ENCODE measurements around the gene LPIN1. TPM values are rescaled to one million over a fixed set of nuclear protein-coding genes. Genes with fewer than 3 reads are reported as not detected.

LPIN1 gene
- total and polyA plus RNA-seq, 2 of the 13 experiments (the other 11 are each of a cell fraction or from before 2014, with no cell fraction given): 9.7 to 19.4 TPM

DNA sequence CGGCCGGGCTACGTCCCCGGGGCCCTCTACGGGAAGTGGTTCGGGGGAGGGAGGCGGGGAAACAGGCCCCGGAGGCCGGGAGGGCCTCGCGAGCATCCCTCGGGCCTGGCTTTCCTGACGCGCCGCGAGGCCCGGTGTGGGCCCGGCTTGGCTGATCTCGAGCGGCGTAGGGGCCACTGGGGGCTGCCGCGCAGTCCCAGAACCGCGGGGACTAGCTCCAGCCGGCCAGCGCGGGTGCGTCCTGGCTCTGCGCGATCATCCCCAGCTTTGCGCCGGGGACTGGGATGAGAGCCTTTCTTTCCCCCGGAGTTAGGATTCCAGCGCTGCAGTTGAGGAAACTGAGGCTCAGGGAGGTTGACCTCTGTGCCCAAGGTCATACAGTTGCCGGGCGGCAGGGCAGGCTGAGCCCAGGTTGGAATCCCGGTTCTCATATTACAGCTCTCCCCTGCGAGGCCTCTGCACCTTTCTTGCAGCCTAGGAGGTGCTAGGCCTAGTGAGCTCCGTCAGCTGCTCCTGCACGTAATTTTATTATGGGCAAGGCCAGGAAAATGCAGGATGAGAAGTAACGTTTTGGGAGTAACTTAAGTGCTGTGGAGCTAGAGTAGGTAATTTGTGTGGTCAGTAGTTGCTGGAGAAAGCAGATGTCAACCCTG lies 501 bp downstream of the LPIN1 start (continued):
- TF ChIP-seq, protein P1, sequence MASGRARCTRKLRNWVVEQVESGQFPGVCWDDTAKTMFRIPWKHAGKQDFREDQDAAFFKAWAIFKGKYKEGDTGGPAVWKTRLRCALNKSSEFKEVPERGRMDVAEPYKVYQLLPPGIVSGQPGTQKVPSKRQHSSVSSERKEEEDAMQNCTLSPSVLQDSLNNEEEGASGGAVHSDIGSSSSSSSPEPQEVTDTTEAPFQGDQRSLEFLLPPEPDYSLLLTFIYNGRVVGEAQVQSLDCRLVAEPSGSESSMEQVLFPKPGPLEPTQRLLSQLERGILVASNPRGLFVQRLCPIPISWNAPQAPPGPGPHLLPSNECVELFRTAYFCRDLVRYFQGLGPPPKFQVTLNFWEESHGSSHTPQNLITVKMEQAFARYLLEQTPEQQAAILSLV (CRISPR knock-in tag; IDR thresholded peaks at IDR 0.05; ENCODE audit: borderline replicate concordance): no peak; the same call in 1 of the 2 replicates
- TF ChIP-seq ZBTB8A (CRISPR knock-in tag; IDR thresholded peaks at IDR 0.05; ENCODE audit: borderline replicate concordance, low read depth) (no peak), TOE1 (CRISPR knock-in tag; IDR thresholded peaks at IDR 0.05) (no peak), ZNF878 (CRISPR knock-in tag; IDR thresholded peaks at IDR 0.05) (no peak), SMYD3 (CRISPR knock-in tag; IDR thresholded peaks at IDR 0.05) (no peak), POLR2G (IDR thresholded peaks at IDR 0.05; ENCODE audit: low read depth, low read length) (no peak), ZNF224 (CRISPR knock-in tag; IDR thresholded peaks at IDR 0.05) (no peak), ZNF761 (CRISPR knock-in tag; conservative IDR thresholded peaks at IDR 0.05) (no peak), ZNF180 (CRISPR knock-in tag; IDR thresholded peaks at IDR 0.05; ENCODE audit: borderline replicate concordance, low read depth) (no peak), RFXANK (CRISPR knock-in tag; IDR thresholded peaks at IDR 0.05) (no peak)
- TF ChIP-seq, protein P2, sequence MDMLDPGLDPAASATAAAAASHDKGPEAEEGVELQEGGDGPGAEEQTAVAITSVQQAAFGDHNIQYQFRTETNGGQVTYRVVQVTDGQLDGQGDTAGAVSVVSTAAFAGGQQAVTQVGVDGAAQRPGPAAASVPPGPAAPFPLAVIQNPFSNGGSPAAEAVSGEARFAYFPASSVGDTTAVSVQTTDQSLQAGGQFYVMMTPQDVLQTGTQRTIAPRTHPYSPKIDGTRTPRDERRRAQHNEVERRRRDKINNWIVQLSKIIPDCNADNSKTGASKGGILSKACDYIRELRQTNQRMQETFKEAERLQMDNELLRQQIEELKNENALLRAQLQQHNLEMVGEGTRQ (IDR thresholded peaks at IDR 0.05; ENCODE audit: low read depth, low read length): no peak
- TF ChIP-seq, protein P2 (CRISPR knock-in tag; IDR thresholded peaks at IDR 0.05; ENCODE audit: borderline replicate concordance): no peak
- TF ChIP-seq, protein P3, sequence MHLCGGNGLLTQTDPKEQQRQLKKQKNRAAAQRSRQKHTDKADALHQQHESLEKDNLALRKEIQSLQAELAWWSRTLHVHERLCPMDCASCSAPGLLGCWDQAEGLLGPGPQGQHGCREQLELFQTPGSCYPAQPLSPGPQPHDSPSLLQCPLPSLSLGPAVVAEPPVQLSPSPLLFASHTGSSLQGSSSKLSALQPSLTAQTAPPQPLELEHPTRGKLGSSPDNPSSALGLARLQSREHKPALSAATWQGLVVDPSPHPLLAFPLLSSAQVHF (CRISPR knock-in tag; IDR thresholded peaks at IDR 0.05): no peak
- TF ChIP-seq, protein P4, sequence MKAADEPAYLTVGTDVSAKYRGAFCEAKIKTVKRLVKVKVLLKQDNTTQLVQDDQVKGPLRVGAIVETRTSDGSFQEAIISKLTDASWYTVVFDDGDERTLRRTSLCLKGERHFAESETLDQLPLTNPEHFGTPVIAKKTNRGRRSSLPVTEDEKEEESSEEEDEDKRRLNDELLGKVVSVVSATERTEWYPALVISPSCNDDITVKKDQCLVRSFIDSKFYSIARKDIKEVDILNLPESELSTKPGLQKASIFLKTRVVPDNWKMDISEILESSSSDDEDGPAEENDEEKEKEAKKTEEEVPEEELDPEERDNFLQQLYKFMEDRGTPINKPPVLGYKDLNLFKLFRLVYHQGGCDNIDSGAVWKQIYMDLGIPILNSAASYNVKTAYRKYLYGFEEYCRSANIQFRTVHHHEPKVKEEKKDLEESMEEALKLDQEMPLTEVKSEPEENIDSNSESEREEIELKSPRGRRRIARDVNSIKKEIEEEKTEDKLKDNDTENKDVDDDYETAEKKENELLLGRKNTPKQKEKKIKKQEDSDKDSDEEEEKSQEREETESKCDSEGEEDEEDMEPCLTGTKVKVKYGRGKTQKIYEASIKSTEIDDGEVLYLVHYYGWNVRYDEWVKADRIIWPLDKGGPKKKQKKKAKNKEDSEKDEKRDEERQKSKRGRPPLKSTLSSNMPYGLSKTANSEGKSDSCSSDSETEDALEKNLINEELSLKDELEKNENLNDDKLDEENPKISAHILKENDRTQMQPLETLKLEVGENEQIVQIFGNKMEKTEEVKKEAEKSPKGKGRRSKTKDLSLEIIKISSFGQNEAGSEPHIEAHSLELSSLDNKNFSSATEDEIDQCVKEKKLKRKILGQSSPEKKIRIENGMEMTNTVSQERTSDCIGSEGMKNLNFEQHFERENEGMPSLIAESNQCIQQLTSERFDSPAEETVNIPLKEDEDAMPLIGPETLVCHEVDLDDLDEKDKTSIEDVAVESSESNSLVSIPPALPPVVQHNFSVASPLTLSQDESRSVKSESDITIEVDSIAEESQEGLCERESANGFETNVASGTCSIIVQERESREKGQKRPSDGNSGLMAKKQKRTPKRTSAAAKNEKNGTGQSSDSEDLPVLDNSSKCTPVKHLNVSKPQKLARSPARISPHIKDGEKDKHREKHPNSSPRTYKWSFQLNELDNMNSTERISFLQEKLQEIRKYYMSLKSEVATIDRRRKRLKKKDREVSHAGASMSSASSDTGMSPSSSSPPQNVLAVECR (CRISPR knock-in tag; IDR thresholded peaks at IDR 0.05; ENCODE audit: borderline replicate concordance): peak; percentile 67; the same call in 1 of the 2 replicates
- TF ChIP-seq, protein P5, sequence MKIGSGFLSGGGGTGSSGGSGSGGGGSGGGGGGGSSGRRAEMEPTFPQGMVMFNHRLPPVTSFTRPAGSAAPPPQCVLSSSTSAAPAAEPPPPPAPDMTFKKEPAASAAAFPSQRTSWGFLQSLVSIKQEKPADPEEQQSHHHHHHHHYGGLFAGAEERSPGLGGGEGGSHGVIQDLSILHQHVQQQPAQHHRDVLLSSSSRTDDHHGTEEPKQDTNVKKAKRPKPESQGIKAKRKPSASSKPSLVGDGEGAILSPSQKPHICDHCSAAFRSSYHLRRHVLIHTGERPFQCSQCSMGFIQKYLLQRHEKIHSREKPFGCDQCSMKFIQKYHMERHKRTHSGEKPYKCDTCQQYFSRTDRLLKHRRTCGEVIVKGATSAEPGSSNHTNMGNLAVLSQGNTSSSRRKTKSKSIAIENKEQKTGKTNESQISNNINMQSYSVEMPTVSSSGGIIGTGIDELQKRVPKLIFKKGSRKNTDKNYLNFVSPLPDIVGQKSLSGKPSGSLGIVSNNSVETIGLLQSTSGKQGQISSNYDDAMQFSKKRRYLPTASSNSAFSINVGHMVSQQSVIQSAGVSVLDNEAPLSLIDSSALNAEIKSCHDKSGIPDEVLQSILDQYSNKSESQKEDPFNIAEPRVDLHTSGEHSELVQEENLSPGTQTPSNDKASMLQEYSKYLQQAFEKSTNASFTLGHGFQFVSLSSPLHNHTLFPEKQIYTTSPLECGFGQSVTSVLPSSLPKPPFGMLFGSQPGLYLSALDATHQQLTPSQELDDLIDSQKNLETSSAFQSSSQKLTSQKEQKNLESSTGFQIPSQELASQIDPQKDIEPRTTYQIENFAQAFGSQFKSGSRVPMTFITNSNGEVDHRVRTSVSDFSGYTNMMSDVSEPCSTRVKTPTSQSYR (CRISPR knock-in tag; IDR thresholded peaks at IDR 0.05; ENCODE audit: borderline replicate concordance): no peak
- TF ChIP-seq, protein P6, sequence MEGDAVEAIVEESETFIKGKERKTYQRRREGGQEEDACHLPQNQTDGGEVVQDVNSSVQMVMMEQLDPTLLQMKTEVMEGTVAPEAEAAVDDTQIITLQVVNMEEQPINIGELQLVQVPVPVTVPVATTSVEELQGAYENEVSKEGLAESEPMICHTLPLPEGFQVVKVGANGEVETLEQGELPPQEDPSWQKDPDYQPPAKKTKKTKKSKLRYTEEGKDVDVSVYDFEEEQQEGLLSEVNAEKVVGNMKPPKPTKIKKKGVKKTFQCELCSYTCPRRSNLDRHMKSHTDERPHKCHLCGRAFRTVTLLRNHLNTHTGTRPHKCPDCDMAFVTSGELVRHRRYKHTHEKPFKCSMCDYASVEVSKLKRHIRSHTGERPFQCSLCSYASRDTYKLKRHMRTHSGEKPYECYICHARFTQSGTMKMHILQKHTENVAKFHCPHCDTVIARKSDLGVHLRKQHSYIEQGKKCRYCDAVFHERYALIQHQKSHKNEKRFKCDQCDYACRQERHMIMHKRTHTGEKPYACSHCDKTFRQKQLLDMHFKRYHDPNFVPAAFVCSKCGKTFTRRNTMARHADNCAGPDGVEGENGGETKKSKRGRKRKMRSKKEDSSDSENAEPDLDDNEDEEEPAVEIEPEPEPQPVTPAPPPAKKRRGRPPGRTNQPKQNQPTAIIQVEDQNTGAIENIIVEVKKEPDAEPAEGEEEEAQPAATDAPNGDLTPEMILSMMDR (CRISPR knock-in tag; IDR thresholded peaks at IDR 0.05): peak; percentile 39
